Brain microvascular endothelial cell (primary cell): ENCODE measurements around the gene IRX2.

ENCODE experiments used
- DNase-seq: peaks from one replicate; pipeline ENCODE4 v3.0.0-alpha.2; 2020
- H3K27ac ChIP-seq: fragments of 250-450 bp; sonication (Bioruptor Pico); 2 replicates; pipeline ENCODE4 v1.5.1; 2020; ENCODE audit warnings: mild to moderate bottlenecking, moderate library complexity
- H3K27me3 ChIP-seq: fragments of 250-450 bp; sonication (Bioruptor Pico); replicated peaks from 2 replicates; pipeline ENCODE4 v1.5.1; 2020; ENCODE audit warnings: mild to moderate bottlenecking
- H3K36me3 ChIP-seq: fragments of 250-450 bp; sonication (Bioruptor Pico); replicated peaks from 2 replicates; pipeline ENCODE4 v1.5.1; 2020; ENCODE audit warnings: mild to moderate bottlenecking
- H3K4me3 ChIP-seq: 2 replicates; pipeline ENCODE4 v1.5.1; 2011; ENCODE audit warnings: low read depth, mild to moderate bottlenecking, control low read depth, low read length, moderate library complexity
- in situ Hi-C: cut with HindIII; loops from 2 replicates; pipeline ENCODE4 v1.10.0; 2017; ENCODE audit warnings: low sequenced_read_pairs, low pct_ligation_motif_present
- TF ChIP-seq, protein P1 (sequence below): IDR thresholded peaks from 2 replicates; pipeline ENCODE4 v1.5.1; 2011; ENCODE audit warnings: low read depth, mild to moderate bottlenecking, moderate library complexity, low read length, control low read depth, inconsistent platforms; ENCODE audit errors: missing control alignments

The IRX2 gene

DNA sequence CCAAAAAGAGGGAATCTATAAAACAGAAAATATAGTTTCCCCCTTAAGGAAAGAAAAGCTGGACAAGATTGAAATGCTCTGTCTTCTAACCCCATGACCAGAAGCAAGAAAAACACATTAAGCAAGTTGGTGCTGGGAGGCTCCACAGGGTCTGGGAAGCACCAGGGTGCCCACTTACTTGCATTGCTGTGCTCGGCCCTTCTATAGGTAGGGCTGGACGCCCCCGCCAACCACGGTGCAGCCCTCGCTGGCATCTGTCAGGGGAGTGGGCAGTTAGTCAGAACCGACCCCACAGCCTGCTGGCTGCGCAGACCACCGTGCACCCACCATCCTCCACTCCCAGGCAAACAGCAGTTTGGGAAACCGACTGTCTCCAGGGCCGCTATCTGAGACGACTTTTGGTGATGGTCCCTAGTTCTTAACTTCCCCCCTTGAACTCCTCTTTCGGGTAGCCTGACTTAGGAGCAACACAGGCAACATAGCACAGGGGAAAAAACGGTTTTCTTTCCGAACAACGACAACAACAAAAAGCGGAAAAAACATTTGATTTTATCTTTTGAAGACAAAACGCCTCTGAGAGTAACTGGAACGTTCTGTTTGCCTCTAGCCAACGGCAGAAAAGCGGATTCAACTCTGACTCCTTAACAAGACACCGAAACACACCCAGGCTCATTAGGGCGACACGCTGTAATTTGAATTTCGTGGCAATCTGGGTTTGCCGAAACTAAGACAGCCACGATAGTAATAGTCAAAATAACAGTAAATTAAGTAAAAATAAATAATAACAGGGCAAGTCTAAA lies 3.9 kb downstream of the IRX2 start:
- DNase-seq, result no peak
- in situ Hi-C loops, result no loop called here
- Histone ChIP-seq H3K27me3 (peaks cover 40% of the 10 kb centered on the region), H3K4me3 (no peak overlapping the region), H3K27ac (no peak overlapping the region), H3K36me3 (no peaks in the 10 kb centered on the region)
- TF ChIP-seq, protein P1, sequence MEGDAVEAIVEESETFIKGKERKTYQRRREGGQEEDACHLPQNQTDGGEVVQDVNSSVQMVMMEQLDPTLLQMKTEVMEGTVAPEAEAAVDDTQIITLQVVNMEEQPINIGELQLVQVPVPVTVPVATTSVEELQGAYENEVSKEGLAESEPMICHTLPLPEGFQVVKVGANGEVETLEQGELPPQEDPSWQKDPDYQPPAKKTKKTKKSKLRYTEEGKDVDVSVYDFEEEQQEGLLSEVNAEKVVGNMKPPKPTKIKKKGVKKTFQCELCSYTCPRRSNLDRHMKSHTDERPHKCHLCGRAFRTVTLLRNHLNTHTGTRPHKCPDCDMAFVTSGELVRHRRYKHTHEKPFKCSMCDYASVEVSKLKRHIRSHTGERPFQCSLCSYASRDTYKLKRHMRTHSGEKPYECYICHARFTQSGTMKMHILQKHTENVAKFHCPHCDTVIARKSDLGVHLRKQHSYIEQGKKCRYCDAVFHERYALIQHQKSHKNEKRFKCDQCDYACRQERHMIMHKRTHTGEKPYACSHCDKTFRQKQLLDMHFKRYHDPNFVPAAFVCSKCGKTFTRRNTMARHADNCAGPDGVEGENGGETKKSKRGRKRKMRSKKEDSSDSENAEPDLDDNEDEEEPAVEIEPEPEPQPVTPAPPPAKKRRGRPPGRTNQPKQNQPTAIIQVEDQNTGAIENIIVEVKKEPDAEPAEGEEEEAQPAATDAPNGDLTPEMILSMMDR, result no peak

DNA sequence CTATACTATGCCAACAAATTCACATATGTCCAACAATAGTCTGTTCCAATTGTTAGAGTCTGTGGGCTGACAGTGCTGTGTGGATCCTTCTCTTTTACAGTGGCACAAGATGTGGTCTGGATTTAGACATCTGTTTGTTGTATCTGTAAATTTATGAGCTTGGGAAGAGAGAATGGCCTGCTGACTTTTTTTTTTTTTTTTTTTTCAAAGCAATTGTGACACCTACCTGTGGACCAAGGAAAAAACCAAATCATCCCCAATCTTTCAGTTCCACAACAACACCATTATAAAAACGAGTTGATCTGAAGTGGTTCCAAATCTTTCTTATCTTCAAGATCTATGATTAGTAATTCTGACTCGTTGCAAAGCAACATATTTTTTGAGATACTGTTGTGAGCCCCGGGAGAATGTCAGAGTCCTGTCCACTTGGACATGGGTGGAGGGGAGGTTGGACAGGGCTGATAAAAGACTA lies 4.9 kb downstream of the IRX2 start:
- H3K27ac ChIP-seq, result no peak overlapping the region
- DNase-seq, result no peak
- in situ Hi-C loops, result no loop called here
- H3K27me3 ChIP-seq, result peaks cover 37% of the 10 kb centered on the region
- no peaks in the 10 kb centered on the region for H3K36me3 ChIP-seq
- H3K4me3 ChIP-seq, result no peak overlapping the region
- TF ChIP-seq, protein P1, result no peak

DNA sequence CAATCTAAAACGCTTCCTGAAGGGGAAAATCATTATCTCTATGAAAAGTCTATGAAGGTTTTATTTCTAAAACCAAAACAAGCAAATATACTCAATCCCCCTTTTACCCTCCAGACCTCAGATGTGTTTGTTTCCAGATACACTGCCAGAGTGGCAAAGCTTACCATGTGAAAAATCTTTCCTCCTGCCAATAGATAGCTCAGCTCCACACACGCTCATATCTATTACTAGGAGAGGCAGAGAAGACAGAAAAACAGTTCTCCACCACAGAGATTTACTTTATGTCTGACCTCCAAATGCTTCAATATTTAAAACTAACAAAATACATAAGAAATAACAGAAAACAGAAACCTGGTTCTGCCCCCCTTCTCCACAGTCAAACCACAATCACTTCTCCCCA lies 7.0 kb downstream of the IRX2 start:
- Histone ChIP-seq H3K36me3 (no peaks in the 10 kb centered on the region), H3K27ac (no peak overlapping the region), H3K4me3 (no peak overlapping the region), H3K27me3 (peaks cover 41% of the 10 kb centered on the region)
- TF ChIP-seq, protein P1, result no peak
- DNase-seq, result no peak
- in situ Hi-C loops, result no loop called here

DNA sequence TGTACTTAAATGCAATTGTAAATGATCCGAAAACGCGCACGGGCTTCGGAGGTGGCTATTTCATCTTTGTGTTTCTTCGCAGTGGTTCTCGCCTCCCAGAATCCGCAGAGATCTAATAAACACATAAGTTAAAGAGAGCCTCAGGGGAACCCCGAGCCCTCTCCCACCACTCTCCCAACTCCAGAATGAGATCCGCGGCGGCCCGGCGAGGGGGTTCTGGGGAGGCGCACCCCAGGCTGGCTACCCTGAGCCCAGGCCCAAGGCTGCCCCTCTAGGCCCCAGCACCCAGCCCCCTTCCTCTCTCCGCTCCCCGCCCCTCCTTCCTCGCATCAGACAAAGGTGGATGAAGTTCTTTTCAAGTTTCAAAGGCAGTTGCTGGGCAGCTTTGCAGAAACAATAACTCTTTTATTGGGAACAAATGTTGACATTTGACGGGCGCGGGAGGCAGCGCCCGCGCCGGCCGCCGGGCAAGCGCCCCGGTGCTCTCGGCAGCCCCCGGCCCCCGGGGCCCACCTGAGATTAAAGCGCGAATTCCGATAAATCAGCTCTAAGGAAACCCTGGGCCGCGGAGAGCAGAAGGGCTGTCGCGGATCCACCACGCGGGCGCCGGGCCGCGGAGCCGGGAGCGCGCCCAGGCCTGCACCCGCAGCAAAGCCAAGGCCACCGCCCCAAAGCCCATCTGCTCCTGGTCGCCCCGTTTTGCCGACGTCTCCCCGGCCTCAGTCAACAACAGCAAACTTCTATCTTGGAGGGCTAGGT lies 8.4 kb downstream of the IRX2 start:
- in situ Hi-C loops, result no loop called here
- Histone ChIP-seq H3K27ac (no peak overlapping the region), H3K27me3 (peaks cover 43% of the 10 kb centered on the region)

GRCh38 chr5:2741956-2742355 lies 9.5 kb downstream of the IRX2 start:
- Histone ChIP-seq H3K36me3 (no peaks in the 10 kb centered on the region), H3K27ac (no peak overlapping the region), H3K4me3 (no peak overlapping the region), H3K27me3 (peaks cover 38% of the 10 kb centered on the region)
- in situ Hi-C loops, result no loop called here
- no peak for DNase-seq
- TF ChIP-seq, protein P1, result no peak

More for the DNA sequence above, 8.4 kb downstream of the IRX2 start:
- no peaks in the 10 kb centered on the region for H3K36me3 ChIP-seq
- no peak overlapping the region for H3K4me3 ChIP-seq
- no peak for DNase-seq
- TF ChIP-seq, protein P1, result no peak
